ENCODE results near the gene ZNF43.
"Not testable (repeated sequence)": the region's sequence is repeated elsewhere in the genome, so short reads cannot be mapped to it uniquely, and the experiment has no call there.

The ZNF43 gene

GRCh38 chr19:21841081-21841480 lies 5.1 kb upstream of the ZNF43 start:
- no peak for DNase-seq
- H3K9me3 Mint-ChIP-seq = no peaks in the 10 kb centered on the region
- H3K4me1 Mint-ChIP-seq = peaks cover 0 to 4% of the 10 kb centered on the region in 2 donors
- no peak for ATAC-seq (replicated peaks)
- no peaks in the 10 kb centered on the region for H3K27me3 Mint-ChIP-seq
- peaks cover 55 to 60% of the 10 kb centered on the region in 2 donors for H3K36me3 Mint-ChIP-seq
- no peak overlapping the region for H3K4me3 Mint-ChIP-seq
- H3K27ac Mint-ChIP-seq = no peak overlapping the region

- no peak overlapping the region for H3K27ac Mint-ChIP-seq
- ATAC-seq (replicated peaks) = no peak
- H3K27me3 Mint-ChIP-seq = no peaks in the 10 kb centered on the region
- H3K4me1 Mint-ChIP-seq = peaks cover 0 to 4% of the 10 kb centered on the region in 2 donors
- H3K9me3 Mint-ChIP-seq = no peaks in the 10 kb centered on the region
- H3K4me3 Mint-ChIP-seq = no peak overlapping the region
- peaks cover 52 to 56% of the 10 kb centered on the region in 2 donors for H3K36me3 Mint-ChIP-seq
- no peak for DNase-seq
Measured at GRCh38 chr19:21839976-21840375, 4.0 kb upstream of the ZNF43 start.

GRCh38 chr19:21838646-21839045 lies 2.7 kb upstream of the ZNF43 start:
- no peak for DNase-seq
- Mint-ChIP-seq H3K9me3 (peaks cover 3 to 4% of the 10 kb centered on the region in 2 donors), H3K27ac (no peak overlapping the region), H3K36me3 (peaks cover 54 to 63% of the 10 kb centered on the region in 2 donors), H3K4me1 (peaks cover 5 to 10% of the 10 kb centered on the region in 2 donors), H3K4me3 (no peak overlapping the region), H3K27me3 (no peaks in the 10 kb centered on the region)
- ATAC-seq (replicated peaks) = no peak

- H3K36me3 Mint-ChIP-seq = peaks cover 53 to 65% of the 10 kb centered on the region in 2 donors
- H3K4me1 Mint-ChIP-seq = peaks cover 11 to 20% of the 10 kb centered on the region in 2 donors
- no peaks in the 10 kb centered on the region for H3K27me3 Mint-ChIP-seq
- H3K9me3 Mint-ChIP-seq = peaks cover 4 to 6% of the 10 kb centered on the region in 2 donors
- DNase-seq (no peak), ATAC-seq (replicated peaks) (peak; percentile 1 to 5)
- peak overlapping the region; percentile 99 for H3K27ac Mint-ChIP-seq
- H3K4me3 Mint-ChIP-seq = peak overlapping the region; percentile 99
Measured at GRCh38 chr19:21835429-21835809, 563 bp downstream of the ZNF43 start.

GRCh38 chr19:21833733-21834132 lies 2.2 kb downstream of the ZNF43 start:
- Mint-ChIP-seq H3K4me1 (peaks cover 15 to 26% of the 10 kb centered on the region in 2 donors), H3K4me3 (peak overlapping the region; percentile 67 to 76), H3K27me3 (no peaks in the 10 kb centered on the region), H3K36me3 (peaks cover 46 to 61% of the 10 kb centered on the region in 2 donors), H3K9me3 (peaks cover 8 to 9% of the 10 kb centered on the region in 2 donors), H3K27ac (peak overlapping the region; percentile 88)
- DNase-seq (no peak), ATAC-seq (replicated peaks) (no peak)

- Mint-ChIP-seq H3K27ac (no peak overlapping the region), H3K4me1 (peaks cover 1 to 3% of the 10 kb centered on the region in 2 donors), H3K9me3 (peaks cover 3 to 4% of the 10 kb centered on the region in 2 donors), H3K36me3 (peaks cover 51 to 57% of the 10 kb centered on the region in 2 donors), H3K4me3 (no peak overlapping the region), H3K27me3 (no peaks in the 10 kb centered on the region)
- DNase-seq (no peak), ATAC-seq (replicated peaks) (no peak)
Measured at GRCh38 chr19:21824679-21825078, 11.3 kb downstream of the ZNF43 start.

- no peaks in the 10 kb centered on the region for H3K4me1 Mint-ChIP-seq
- no peaks in the 10 kb centered on the region for H3K27me3 Mint-ChIP-seq
- H3K9me3 Mint-ChIP-seq = peaks cover 0 to 6% of the 10 kb centered on the region in 2 donors
- H3K27ac Mint-ChIP-seq = peak overlapping the region; percentile 47
- ATAC-seq (replicated peaks) (no peak), DNase-seq (no peak)
- H3K4me3 Mint-ChIP-seq = no peak overlapping the region
- H3K36me3 Mint-ChIP-seq = peaks cover 57 to 66% of the 10 kb centered on the region in 2 donors
Measured at GRCh38 chr19:21823224-21823623, 12.8 kb downstream of the ZNF43 start.

- ATAC-seq (replicated peaks) = no peak
- DNase-seq = no peak
- no peaks in the 10 kb centered on the region for H3K4me1 Mint-ChIP-seq
- no peaks in the 10 kb centered on the region for H3K27me3 Mint-ChIP-seq
- peaks cover 14 to 24% of the 10 kb centered on the region in 2 donors for H3K9me3 Mint-ChIP-seq
- no peak overlapping the region for H3K27ac Mint-ChIP-seq
- H3K4me3 Mint-ChIP-seq = no peak overlapping the region
- peaks cover 80 to 91% of the 10 kb centered on the region in 2 donors for H3K36me3 Mint-ChIP-seq
Measured at GRCh38 chr19:21812448-21812847, 23.5 kb downstream of the ZNF43 start.

GRCh38 chr19:21808400-21809000 lies 27.5 kb downstream of the ZNF43 start:
- ATAC-seq (replicated peaks); H3K4me3 Mint-ChIP-seq; DNase-seq; H3K27me3 Mint-ChIP-seq; H3K4me1 Mint-ChIP-seq; H3K27ac Mint-ChIP-seq: not testable (repeated sequence)
- peaks cover 53 to 63% of the 10 kb centered on the region in 2 donors for H3K36me3 Mint-ChIP-seq
- H3K9me3 Mint-ChIP-seq = peaks cover 14 to 19% of the 10 kb centered on the region in 2 donors

GRCh38 chr19:21789466-21790085 lies 46.4 kb downstream of the ZNF43 start:
- no peak for ATAC-seq (replicated peaks)
- no peaks in the 10 kb centered on the region for H3K36me3 Mint-ChIP-seq
- peaks cover 0 to 4% of the 10 kb centered on the region in 2 donors for H3K27me3 Mint-ChIP-seq
- no peak for DNase-seq
- H3K4me3 Mint-ChIP-seq = no peak overlapping the region
- no peak overlapping the region for H3K27ac Mint-ChIP-seq
- peaks cover 3 to 13% of the 10 kb centered on the region in 2 donors for H3K9me3 Mint-ChIP-seq
- no peaks in the 10 kb centered on the region for H3K4me1 Mint-ChIP-seq

- ATAC-seq (replicated peaks) (no peak), DNase-seq (no peak)
- H3K27ac Mint-ChIP-seq = no peak overlapping the region
- H3K4me1 Mint-ChIP-seq = no peaks in the 10 kb centered on the region
- no peaks in the 10 kb centered on the region for H3K36me3 Mint-ChIP-seq
- no peak overlapping the region for H3K4me3 Mint-ChIP-seq
- peaks cover 0 to 3% of the 10 kb centered on the region in 2 donors for H3K27me3 Mint-ChIP-seq
- H3K9me3 Mint-ChIP-seq = peaks cover 3 to 10% of the 10 kb centered on the region in 2 donors
Measured at GRCh38 chr19:21786936-21787335, 49.0 kb downstream of the ZNF43 start.

GRCh38 chr19:21775792-21776191 lies 60.2 kb downstream of the ZNF43 start:
- not testable (repeated sequence) for ATAC-seq (replicated peaks); H3K36me3 Mint-ChIP-seq; H3K9me3 Mint-ChIP-seq

GRCh38 chr19:21767065-21767800 lies 68.7 kb downstream of the ZNF43 start, which contains the start of gene ZNF100:
TSS of gene ZNF100 (minus strand) at chr19:21767579. CDS start at chr19:21767429, 150 bp downstream.
- Mint-ChIP-seq H3K27ac (peak within 1 kb of the TSS; percentile 98), H3K9me3 (no peaks in the 10 kb centered on the region), H3K4me3 (peak within 1 kb of the TSS; percentile 95 to 99), H3K36me3 (peaks cover 16 to 20% of the 10 kb centered on the region in 2 donors), H3K4me1 (peaks cover 5 to 18% of the 10 kb centered on the region in 2 donors), H3K27me3 (no peaks in the 10 kb centered on the region)
- ATAC-seq (replicated peaks) (peak; percentile 94 to 97), DNase-seq (peak; percentile 90)

More at GRCh38 chr19:21775792-21776191, 60.2 kb downstream of the ZNF43 start:
- H3K27me3 Mint-ChIP-seq, H3K27ac Mint-ChIP-seq, H3K4me1 Mint-ChIP-seq, DNase-seq, H3K4me3 Mint-ChIP-seq: not testable (repeated sequence)

GRCh38 chr19:21766705-21767064 lies 69.3 kb downstream of the ZNF43 start:
- Mint-ChIP-seq H3K4me1 (peaks cover 5 to 18% of the 10 kb centered on the region in 2 donors), H3K27ac (peak overlapping the region; percentile 98), H3K36me3 (peaks cover 21 to 26% of the 10 kb centered on the region in 2 donors), H3K4me3 (peak overlapping the region; percentile 95 to 99)
- not testable (repeated sequence) for H3K27me3 Mint-ChIP-seq, DNase-seq, H3K9me3 Mint-ChIP-seq
- peak; percentile 1 to 5 for ATAC-seq (replicated peaks)
